SJSA1 (cell line): ENCODE measurements around the gene DEPDC5. TPM values are rescaled to one million over a fixed set of nuclear protein-coding genes. Genes with fewer than 3 reads are reported as not detected.
"Not testable (repeated sequence)": the region's sequence is repeated elsewhere in the genome, so short reads cannot be mapped to it uniquely, and the experiment has no call there.

ENCODE experiments used
- DNase-seq, 2 experiments: peaks; one replicate each; pipeline ENCODE4 v3.0.0-alpha.2; 2015 to 2020; ENCODE audit warnings: low spot score in 2 of 2, low read depth in 1 of 2
- H3K27ac ChIP-seq: fragments of 250-450 bp; sonication (Bioruptor Pico); 2 replicates; pipeline ENCODE4 v1.5.1; 2020; ENCODE audit warnings: mild to moderate bottlenecking, moderate library complexity
- H3K27me3 ChIP-seq: fragments of 250-450 bp; sonication (Bioruptor Pico); replicated peaks from 2 replicates; pipeline ENCODE4 v1.5.1; 2020; ENCODE audit warnings: mild to moderate bottlenecking, moderate library complexity
- H3K36me3 ChIP-seq: fragments of 250-450 bp; sonication (Bioruptor Pico); 2 replicates; pipeline ENCODE4 v1.5.1; 2020; ENCODE audit warnings: mild to moderate bottlenecking
- H3K4me1 ChIP-seq: fragments of 250-450 bp; sonication (Bioruptor Pico); replicated peaks from 2 replicates; pipeline ENCODE4 v1.6.1; 2021; ENCODE audit warnings: mild to moderate bottlenecking
- H3K4me3 ChIP-seq: fragments of 250-450 bp; sonication (Bioruptor Pico); 2 replicates; pipeline ENCODE4 v1.5.1; 2020; ENCODE audit warnings: mild to moderate bottlenecking
- H3K9me3 ChIP-seq: fragments of 250-450 bp; sonication (Bioruptor Pico); replicated peaks from 2 replicates; pipeline ENCODE4 v1.5.1; 2020; ENCODE audit warnings: mild to moderate bottlenecking
- total RNA-seq: library from RNA; depleted of rRNA; stranded (reverse); fragments of >200 nt; shearing (Covaris generic); gene quantifications from 2 replicates; pipeline ENCODE4 v1.2.3, GENCODE V29; 2014

Gene DEPDC5
- total RNA-seq, 1 experiment from 2014 or later, result 11.9 TPM

GRCh38 chr22:31737932-31738331 is 15.9 kb upstream of the DEPDC5 start:
- H3K4me3 ChIP-seq, result no peak overlapping the region
- DNase-seq, result no peak
- peaks cover 10% of the 10 kb centered on the region for H3K4me1 ChIP-seq
- H3K36me3 ChIP-seq, result peaks cover 41% of the 10 kb centered on the region
- no peaks in the 10 kb centered on the region for H3K27me3 ChIP-seq
- no peaks in the 10 kb centered on the region for H3K9me3 ChIP-seq
- no peak overlapping the region for H3K27ac ChIP-seq

GRCh38 chr22:31738566-31738965 is 15.3 kb upstream of the DEPDC5 start:
- Histone ChIP-seq H3K4me3 (no peak overlapping the region), H3K27ac (no peak overlapping the region), H3K36me3 (peaks cover 39% of the 10 kb centered on the region), H3K9me3 (no peaks in the 10 kb centered on the region), H3K27me3 (no peaks in the 10 kb centered on the region), H3K4me1 (peaks cover 10% of the 10 kb centered on the region)
- no peak for DNase-seq

- no peaks in the 10 kb centered on the region for H3K27me3 ChIP-seq
- H3K4me1 ChIP-seq, result peaks cover 3% of the 10 kb centered on the region
- H3K9me3 ChIP-seq, result no peaks in the 10 kb centered on the region
- no peak for DNase-seq
- no peak overlapping the region for H3K4me3 ChIP-seq
- no peak overlapping the region for H3K27ac ChIP-seq
- peaks cover 30% of the 10 kb centered on the region for H3K36me3 ChIP-seq
These were observed 14.0 kb upstream of the DEPDC5 start for GRCh38 chr22:31739795-31740201.

DNA sequence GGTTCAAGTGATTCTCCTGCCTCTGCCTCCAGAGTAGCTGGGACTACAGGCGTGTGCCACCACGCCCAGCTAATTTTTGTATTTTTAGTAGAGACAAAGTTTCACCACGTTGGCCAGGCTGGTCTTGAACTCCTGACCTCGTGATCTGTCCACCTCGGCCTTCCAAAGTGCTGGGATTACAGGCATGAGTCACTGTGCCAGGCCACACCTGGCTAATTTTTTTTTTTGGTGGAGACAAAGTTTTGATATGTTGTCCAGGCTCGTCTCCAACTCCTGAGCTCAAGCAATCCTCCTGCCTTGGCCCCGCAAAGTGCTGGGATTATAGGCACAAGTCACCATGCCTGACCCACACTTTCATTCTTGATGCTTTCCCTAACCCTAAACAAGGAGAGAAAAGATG is 13.5 kb upstream of the DEPDC5 start:
- not testable (repeated sequence) for DNase-seq, H3K27ac ChIP-seq, H3K4me3 ChIP-seq, H3K27me3 ChIP-seq, H3K4me1 ChIP-seq, H3K9me3 ChIP-seq
- H3K36me3 ChIP-seq, result peaks cover 27% of the 10 kb centered on the region

DNA sequence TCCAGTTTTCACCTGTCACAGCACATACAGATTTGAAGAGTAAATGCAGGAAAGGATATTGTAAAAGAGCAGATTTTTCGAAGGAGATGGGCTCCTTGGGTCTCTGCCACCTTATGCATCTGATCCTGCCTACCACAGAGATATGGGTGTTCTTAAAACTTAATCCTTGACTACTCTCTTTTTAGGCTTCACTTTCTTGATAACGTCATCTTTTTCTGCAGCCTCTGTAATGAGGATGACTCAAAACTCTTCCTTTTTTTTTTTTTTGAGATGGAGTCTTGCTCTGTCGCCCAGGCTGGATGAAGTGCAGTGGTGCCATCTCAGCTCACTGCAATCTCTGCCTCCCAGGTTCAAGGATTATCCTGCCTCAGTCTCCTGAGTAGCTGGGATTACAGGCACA is 11.7 kb upstream of the DEPDC5 start:
- DNase-seq, result no peak
- H3K9me3 ChIP-seq, result no peaks in the 10 kb centered on the region
- H3K4me3 ChIP-seq, result no peak overlapping the region
- H3K27me3 ChIP-seq, result no peaks in the 10 kb centered on the region
- H3K27ac ChIP-seq, result no peak overlapping the region
- peaks cover 25% of the 10 kb centered on the region for H3K36me3 ChIP-seq
- H3K4me1 ChIP-seq, result no peaks in the 10 kb centered on the region

DNA sequence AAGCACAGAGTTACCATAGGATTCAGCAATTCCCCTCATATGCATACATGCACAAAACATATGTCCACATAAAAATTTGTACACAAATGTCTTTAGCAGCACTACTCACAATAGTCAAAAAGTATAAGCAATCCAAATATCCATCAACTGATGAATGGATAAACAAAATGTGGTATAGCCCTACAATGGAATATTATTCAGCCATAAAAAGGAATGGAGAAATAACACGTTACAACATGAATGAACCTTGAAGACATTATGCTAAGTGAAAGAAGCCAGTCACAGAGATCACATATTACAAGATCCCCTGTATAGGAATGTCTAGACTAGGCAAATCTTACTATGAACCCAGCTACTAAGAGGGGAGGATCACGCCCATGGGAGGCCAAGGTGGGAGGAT is 11.1 kb upstream of the DEPDC5 start:
- Histone ChIP-seq H3K4me1 (no peaks in the 10 kb centered on the region), H3K36me3 (peaks cover 29% of the 10 kb centered on the region), H3K4me3 (no peak overlapping the region), H3K27me3 (no peaks in the 10 kb centered on the region), H3K9me3 (no peaks in the 10 kb centered on the region), H3K27ac (no peak overlapping the region)
- no peak for DNase-seq

DNA sequence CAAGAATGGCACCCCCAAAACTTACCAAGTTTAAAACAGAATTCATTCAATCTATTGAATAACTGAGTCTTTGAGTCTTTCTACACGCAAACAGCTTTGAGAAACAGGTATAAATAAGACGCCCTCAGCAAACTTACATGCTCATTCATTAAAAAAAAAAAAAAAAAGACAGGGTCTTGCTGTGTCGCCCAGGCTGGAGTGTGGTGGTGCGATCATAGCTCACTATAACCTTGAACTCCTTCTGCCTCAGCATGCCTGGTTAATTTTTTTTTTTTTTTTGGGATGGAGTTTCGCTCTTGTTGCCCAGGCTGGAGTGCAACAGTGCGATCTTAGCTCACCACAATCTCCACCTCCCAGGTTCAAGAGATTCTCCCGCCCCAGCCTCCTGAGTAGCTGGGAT is 9.9 kb upstream of the DEPDC5 start:
- DNase-seq, result no peak
- Histone ChIP-seq H3K4me1 (peaks cover 9% of the 10 kb centered on the region), H3K9me3 (no peaks in the 10 kb centered on the region), H3K4me3 (no peak overlapping the region), H3K27me3 (no peaks in the 10 kb centered on the region), H3K36me3 (peaks cover 32% of the 10 kb centered on the region), H3K27ac (no peak overlapping the region)

DNA sequence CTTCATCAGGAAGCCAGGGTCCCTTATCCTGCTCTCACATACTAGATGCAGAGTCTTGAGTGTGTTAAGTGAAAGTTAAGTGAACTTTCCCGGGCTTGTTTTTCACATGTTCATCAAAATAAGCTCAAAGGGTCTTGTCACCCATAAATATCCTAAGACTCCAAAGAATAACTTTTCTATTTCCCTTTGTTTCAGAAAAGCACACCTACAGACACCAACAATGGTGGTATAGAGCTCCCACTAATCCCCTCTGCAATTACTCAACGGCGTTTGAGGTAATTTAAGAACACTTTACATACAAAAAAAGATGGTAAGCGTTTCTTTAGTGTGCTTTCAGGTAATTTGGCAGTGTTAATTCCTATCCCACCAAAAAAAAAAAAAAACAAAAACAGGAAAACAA is 6.4 kb upstream of the DEPDC5 start:
- H3K27ac ChIP-seq, result no peak overlapping the region
- no peaks in the 10 kb centered on the region for H3K27me3 ChIP-seq
- H3K4me1 ChIP-seq, result peaks cover 18% of the 10 kb centered on the region
- H3K9me3 ChIP-seq, result no peaks in the 10 kb centered on the region
- DNase-seq, result no peak
- peaks cover 21% of the 10 kb centered on the region for H3K36me3 ChIP-seq
- no peak overlapping the region for H3K4me3 ChIP-seq

DNA sequence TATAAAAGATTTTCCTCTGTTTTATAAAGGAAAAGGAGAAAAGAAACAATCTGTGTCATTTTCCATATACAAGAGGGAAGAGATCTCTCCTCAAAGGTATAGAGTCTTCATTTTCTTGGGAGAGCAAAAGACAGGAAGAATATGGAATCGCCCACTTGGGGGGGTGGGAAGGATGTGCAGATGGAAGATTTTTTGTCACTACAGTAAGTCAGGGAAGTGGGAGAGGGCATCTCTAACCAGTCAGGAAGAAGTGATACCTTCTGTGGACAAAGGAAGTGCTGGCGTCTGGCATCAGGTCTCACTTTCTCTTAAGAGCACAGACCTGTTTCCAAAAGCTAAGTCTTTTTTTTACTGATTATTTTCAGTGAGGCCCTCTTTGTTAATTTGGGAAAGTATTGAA is 5.3 kb upstream of the DEPDC5 start:
- DNase-seq, result no peak
- H3K27me3 ChIP-seq, result no peaks in the 10 kb centered on the region
- peak overlapping the region; percentile 94; the same call in 1 of the 2 replicates for H3K4me3 ChIP-seq
- H3K36me3 ChIP-seq, result peaks cover 21% of the 10 kb centered on the region
- H3K9me3 ChIP-seq, result no peaks in the 10 kb centered on the region
- peaks cover 28% of the 10 kb centered on the region for H3K4me1 ChIP-seq
- H3K27ac ChIP-seq, result no peak overlapping the region

DNA sequence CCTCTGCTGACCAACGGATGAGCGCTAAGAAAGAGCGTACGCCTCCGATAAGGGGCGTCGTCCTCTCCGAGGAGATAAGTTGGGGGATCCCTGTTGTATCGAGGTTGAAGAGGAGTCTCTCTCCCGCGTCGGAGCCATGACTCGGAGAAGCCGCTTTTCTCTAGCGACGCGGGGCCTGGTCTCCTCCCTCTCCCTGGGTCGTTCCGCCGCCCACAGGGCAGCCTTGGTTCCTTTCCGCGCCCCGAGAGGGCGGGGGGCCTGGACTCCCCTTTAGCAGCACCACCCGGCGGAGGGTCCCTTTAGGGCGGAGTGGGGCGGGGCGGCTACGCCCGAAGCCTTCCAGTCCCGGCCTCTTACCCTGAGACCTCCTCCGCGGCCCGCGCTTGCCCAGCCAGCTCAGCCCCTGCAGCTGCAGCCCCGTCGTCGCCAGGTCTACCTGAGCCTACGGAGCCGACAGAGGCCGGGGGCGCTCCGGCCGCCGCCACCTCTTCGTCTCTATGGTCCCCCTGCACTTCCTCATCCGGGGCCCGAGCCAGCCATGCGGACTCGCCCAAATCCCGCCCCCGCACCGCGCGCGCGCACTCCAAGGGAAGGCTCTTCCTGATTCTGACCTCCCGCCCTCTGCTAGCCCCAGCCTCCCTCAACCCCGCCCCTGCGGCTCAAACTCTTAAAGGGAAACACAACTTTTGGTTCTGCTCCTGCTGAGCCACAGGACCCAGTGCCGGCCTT is 4.0 kb upstream of the DEPDC5 start, which contains the start of gene PRR14L:
TSS of gene PRR14L (minus strand) at position 497 of the 729 bp plus-strand sequence. CDS start 11,272 bp downstream, outside the sequence.
- H3K27me3 ChIP-seq, result no peaks in the 10 kb centered on the region
- peak within 1 kb of the TSS; percentile 94 for H3K4me3 ChIP-seq
- DNase-seq, result peak; percentile 96 to 97
- peaks cover 25% of the 10 kb centered on the region for H3K36me3 ChIP-seq
- H3K9me3 ChIP-seq, result no peaks in the 10 kb centered on the region
- peaks cover 40% of the 10 kb centered on the region for H3K4me1 ChIP-seq
- H3K27ac ChIP-seq, result peak within 1 kb of the TSS; percentile 64

DNA sequence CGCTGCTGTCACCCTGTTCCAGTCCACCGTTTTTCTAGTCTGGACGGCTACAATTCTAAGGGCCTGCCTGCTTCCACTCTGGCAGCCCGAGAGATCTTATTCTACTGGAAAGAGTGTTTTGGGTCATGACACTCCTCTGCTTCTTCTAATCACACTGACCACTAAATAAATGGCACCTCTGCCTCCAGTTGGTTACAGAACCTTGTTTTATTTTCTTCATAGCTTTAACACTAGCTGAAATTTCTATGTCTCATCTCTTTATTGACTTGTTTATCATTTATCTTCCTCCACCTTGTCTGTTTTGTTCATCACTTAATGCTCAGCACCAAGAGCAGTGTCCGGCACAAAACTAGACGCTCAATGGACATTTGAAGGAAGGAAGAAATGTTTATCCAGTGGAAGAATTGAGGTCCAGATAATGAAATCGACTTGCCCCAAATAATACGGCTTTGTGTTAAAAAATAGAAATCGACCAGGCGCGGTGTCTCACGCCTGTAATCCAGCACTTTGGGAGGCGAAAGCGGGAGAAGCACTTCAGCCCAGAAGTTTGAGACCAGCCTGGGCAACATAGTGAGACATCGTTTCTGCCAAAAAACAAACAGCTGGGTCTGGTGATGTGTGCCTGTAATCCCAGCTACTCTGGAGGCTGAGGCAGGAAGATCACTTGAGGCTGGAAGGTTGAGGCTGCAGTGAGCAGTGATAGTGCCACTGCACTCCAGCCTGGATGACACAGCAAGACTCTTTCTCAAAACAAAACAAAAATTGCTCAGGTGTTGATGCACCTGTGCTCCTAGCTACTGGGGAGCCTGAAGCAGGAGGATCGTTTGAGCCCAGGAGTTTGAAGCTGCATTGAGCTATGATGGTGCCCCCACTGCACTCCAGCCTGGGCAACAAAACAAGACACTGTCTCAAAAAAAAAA is 3.2 kb upstream of the DEPDC5 start:
- H3K27me3 ChIP-seq, result no peaks in the 10 kb centered on the region
- H3K36me3 ChIP-seq, result peaks cover 25% of the 10 kb centered on the region
- DNase-seq, result no peak
- H3K4me3 ChIP-seq, result peak overlapping the region; percentile 94
- peak overlapping the region; percentile 21; the same call in 1 of the 2 replicates for H3K27ac ChIP-seq
- peaks cover 44% of the 10 kb centered on the region for H3K4me1 ChIP-seq
- no peaks in the 10 kb centered on the region for H3K9me3 ChIP-seq

- Histone ChIP-seq H3K36me3 (peaks cover 21% of the 10 kb centered on the region), H3K27me3 (no peaks in the 10 kb centered on the region), H3K9me3 (no peaks in the 10 kb centered on the region), H3K4me1 (peaks cover 44% of the 10 kb centered on the region), H3K4me3 (no peak overlapping the region), H3K27ac (peak overlapping the region; percentile 82; the same call in 1 of the 2 replicates)
- DNase-seq, result no peak
These were observed 1.5 kb upstream of the DEPDC5 start for GRCh38 chr22:31752096-31752847.

- H3K27me3 ChIP-seq, result no peaks in the 10 kb centered on the region
- peak overlapping the region; percentile 82 for H3K27ac ChIP-seq
- H3K4me3 ChIP-seq, result peak overlapping the region; percentile 80
- H3K4me1 ChIP-seq, result peaks cover 43% of the 10 kb centered on the region
- peak in 1 of 2 experiments; percentile 61 for DNase-seq
- no peaks in the 10 kb centered on the region for H3K9me3 ChIP-seq
- peaks cover 15% of the 10 kb centered on the region for H3K36me3 ChIP-seq
These were observed 700 bp upstream of the DEPDC5 start for GRCh38 chr22:31753005-31753633.
